ENCODE data around the gene SLC4A2. TPM values are rescaled to one million over a fixed set of nuclear protein-coding genes. Genes with fewer than 3 reads are reported as not detected.
"Not testable (repeated sequence)": the region's sequence is repeated elsewhere in the genome, so short reads cannot be mapped to it uniquely, and the experiment has no call there.

Gene SLC4A2
- total RNA-seq, 6 experiments from 2014 or later = 153 to 188 (median 164) TPM

GRCh38 chr7:151025924-151026671, 33.3 kb upstream of the SLC4A2 start:
- H3K4me1 Mint-ChIP-seq (ENCODE audit: low read depth) = peaks cover 43% of the 10 kb centered on the region
- no peak for TF ChIP-seq CTCF (IDR thresholded peaks at IDR 0.05)
- peak; percentile 50 for DNase-seq
- no peak overlapping the region; the same call in 1 of the 2 replicates for H3K4me3 Mint-ChIP-seq
- peaks cover 7% of the 10 kb centered on the region for H3K36me3 Mint-ChIP-seq (ENCODE audit: low read depth)
- peaks cover 9% of the 10 kb centered on the region for H3K27me3 Mint-ChIP-seq (ENCODE audit: insufficient read depth)
- H3K27ac Mint-ChIP-seq = 0 out of 2 replicates have a peak overlapping the region, but pooled peaks have one; percentile 95
- no peaks in the 10 kb centered on the region for H3K9me3 Mint-ChIP-seq

- H3K27me3 Mint-ChIP-seq (ENCODE audit: insufficient read depth); H3K9me3 Mint-ChIP-seq; H3K36me3 Mint-ChIP-seq (ENCODE audit: low read depth): not testable (repeated sequence)
- Mint-ChIP-seq H3K4me3 (peak overlapping the region; percentile 97), H3K4me1 (ENCODE audit: low read depth) (peaks cover 43% of the 10 kb centered on the region), H3K27ac (peak overlapping the region; percentile 95)
- DNase-seq = peak; percentile 5
Observed at GRCh38 chr7:151026771-151027727, 32.3 kb upstream of the SLC4A2 start.

- not testable (repeated sequence) for H3K36me3 Mint-ChIP-seq (ENCODE audit: low read depth); H3K9me3 Mint-ChIP-seq; H3K27me3 Mint-ChIP-seq (ENCODE audit: insufficient read depth); DNase-seq
- Mint-ChIP-seq H3K4me3 (peak overlapping the region; percentile 97), H3K27ac (peak overlapping the region; percentile 95), H3K4me1 (ENCODE audit: low read depth) (peaks cover 43% of the 10 kb centered on the region)
Observed at GRCh38 chr7:151027728-151028130, 31.7 kb upstream of the SLC4A2 start.

- H3K27me3 Mint-ChIP-seq (ENCODE audit: insufficient read depth) = peaks cover 3% of the 10 kb centered on the region; the same call in 1 of the 2 replicates
- peak within 1 kb of the TSS; percentile 97 for H3K4me3 Mint-ChIP-seq
- peaks cover 7% of the 10 kb centered on the region for H3K36me3 Mint-ChIP-seq (ENCODE audit: low read depth)
- H3K27ac Mint-ChIP-seq = peak within 1 kb of the TSS; percentile 95
- peaks cover 43% of the 10 kb centered on the region for H3K4me1 Mint-ChIP-seq (ENCODE audit: low read depth)
- no peaks in the 10 kb centered on the region for H3K9me3 Mint-ChIP-seq
- peak; percentile 99 for DNase-seq
- peak; percentile 75 for TF ChIP-seq CTCF (IDR thresholded peaks at IDR 0.05)
Observed at GRCh38 chr7:151028131-151028947, 31.1 kb upstream of the SLC4A2 start, which contains the start of gene ABCB8. ABCB8 (plus strand) TSS chr7:151028450; CDS start chr7:151028516, 66 bp downstream.

GRCh38 chr7:151028948-151029501, 30.4 kb upstream of the SLC4A2 start:
- H3K27me3 Mint-ChIP-seq (ENCODE audit: insufficient read depth) = peaks cover 3% of the 10 kb centered on the region; the same call in 1 of the 2 replicates
- H3K9me3 Mint-ChIP-seq = no peaks in the 10 kb centered on the region
- H3K4me3 Mint-ChIP-seq = peak overlapping the region; percentile 97
- peaks cover 7% of the 10 kb centered on the region for H3K36me3 Mint-ChIP-seq (ENCODE audit: low read depth)
- H3K27ac Mint-ChIP-seq = peak overlapping the region; percentile 95
- TF ChIP-seq CTCF (IDR thresholded peaks at IDR 0.05) = no peak; the same call in 1 of the 2 replicates
- no peak for DNase-seq
- H3K4me1 Mint-ChIP-seq (ENCODE audit: low read depth) = peaks cover 43% of the 10 kb centered on the region

- Mint-ChIP-seq H3K36me3 (ENCODE audit: low read depth) (peaks cover 7% of the 10 kb centered on the region), H3K4me3 (no peak overlapping the region), H3K27ac (no peak overlapping the region), H3K9me3 (no peaks in the 10 kb centered on the region), H3K27me3 (ENCODE audit: insufficient read depth) (no peaks in the 10 kb centered on the region), H3K4me1 (ENCODE audit: low read depth) (peaks cover 37% of the 10 kb centered on the region)
- no peak for DNase-seq
- no peak for TF ChIP-seq CTCF (IDR thresholded peaks at IDR 0.05)
Observed at GRCh38 chr7:151031011-151031410, 28.4 kb upstream of the SLC4A2 start.

Measured in HFFc6 (cell line).